Ramos (cell line): ENCODE results near the gene ENTHD1.

ENCODE experiments used
- in situ Hi-C: fragments of 300-500 bp; cut with MboI; formaldehyde crosslinking; loops from one replicate; pipeline ENCODE4 v1.14.3; 2022; ENCODE audit warnings: low sequenced_read_pairs; ENCODE audit not compliant: unreplicated experiment

The ENTHD1 gene

GRCh38 chr22:39925909-39926679, 32.5 kb upstream of the ENTHD1 start:
- in situ Hi-C loops = no loop called here

- in situ Hi-C loops = no loop called here
Measured at GRCh38 chr22:39925273-39925672, 31.7 kb upstream of the ENTHD1 start.

- in situ Hi-C loops = no loop called here
Measured at GRCh38 chr22:39924286-39924685, 30.7 kb upstream of the ENTHD1 start.

- in situ Hi-C loops = no loop called here
Measured at GRCh38 chr22:39923696-39924095, 30.1 kb upstream of the ENTHD1 start.

- in situ Hi-C loops = no loop called here
Measured at GRCh38 chr22:39920134-39920743, 26.7 kb upstream of the ENTHD1 start.

- in situ Hi-C loops = no loop called here
Measured at GRCh38 chr22:39917776-39918495, 24.4 kb upstream of the ENTHD1 start.

GRCh38 chr22:39917197-39917643, 23.7 kb upstream of the ENTHD1 start:
- in situ Hi-C loops = no loop called here

- in situ Hi-C loops = no loop called here
Measured at GRCh38 chr22:39916496-39916895, 22.9 kb upstream of the ENTHD1 start.

GRCh38 chr22:39915295-39915726, 21.8 kb upstream of the ENTHD1 start:
- in situ Hi-C loops = no loop called here

GRCh38 chr22:39914584-39914983, 21.0 kb upstream of the ENTHD1 start:
- in situ Hi-C loops = no loop called here

GRCh38 chr22:39913886-39914285, 20.3 kb upstream of the ENTHD1 start:
- in situ Hi-C loops = no loop called here

GRCh38 chr22:39913321-39913720, 19.8 kb upstream of the ENTHD1 start:
- in situ Hi-C loops = no loop called here

- in situ Hi-C loops = no loop called here
Measured at GRCh38 chr22:39910876-39911613, 17.5 kb upstream of the ENTHD1 start.

- in situ Hi-C loops = no loop called here
Measured at GRCh38 chr22:39908737-39909136, 15.2 kb upstream of the ENTHD1 start.

- in situ Hi-C loops = no loop called here
Measured at GRCh38 chr22:39908136-39908535, 14.6 kb upstream of the ENTHD1 start.

- in situ Hi-C loops = no loop called here
Measured at GRCh38 chr22:39907605-39908097, 14.1 kb upstream of the ENTHD1 start.

- in situ Hi-C loops = no loop called here
Measured at GRCh38 chr22:39907047-39907446, 13.5 kb upstream of the ENTHD1 start.

GRCh38 chr22:39906207-39906606, 12.6 kb upstream of the ENTHD1 start:
- in situ Hi-C loops = no loop called here

GRCh38 chr22:39905687-39906086, 12.1 kb upstream of the ENTHD1 start:
- in situ Hi-C loops = no loop called here

- in situ Hi-C loops = no loop called here
Measured at GRCh38 chr22:39904862-39905261, 11.3 kb upstream of the ENTHD1 start.
